Measurements from ENCODE around the gene MAST3.
A peak's percentile ranks its signal among the peaks of the same experiment; 100 is the strongest.
"Not testable (repeated sequence)": the region's sequence is repeated elsewhere in the genome, so short reads cannot be mapped to it uniquely, and the experiment has no call there.

The MAST3 gene

DNA sequence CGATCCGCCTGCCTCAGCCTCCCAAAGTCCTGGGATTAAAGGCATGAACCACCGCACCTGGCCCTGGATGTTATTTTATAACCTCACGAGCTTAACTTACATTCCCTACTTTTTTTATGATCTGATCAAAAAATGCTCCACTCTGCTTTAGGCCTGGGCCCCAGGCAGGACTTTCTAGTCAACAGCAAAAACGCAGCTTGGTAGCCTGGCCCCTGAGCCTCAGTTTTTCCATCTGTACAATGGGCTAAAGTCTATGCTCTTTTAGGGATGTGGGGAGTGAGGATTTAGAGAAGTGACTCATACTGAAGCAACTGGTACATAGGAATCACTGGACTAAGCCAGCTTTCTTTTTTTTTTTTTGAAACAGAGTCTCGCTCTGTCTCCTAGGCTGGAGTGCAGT, 43.5 kb downstream of the MAST3 start:
- DNase-seq, result no peak

DNA sequence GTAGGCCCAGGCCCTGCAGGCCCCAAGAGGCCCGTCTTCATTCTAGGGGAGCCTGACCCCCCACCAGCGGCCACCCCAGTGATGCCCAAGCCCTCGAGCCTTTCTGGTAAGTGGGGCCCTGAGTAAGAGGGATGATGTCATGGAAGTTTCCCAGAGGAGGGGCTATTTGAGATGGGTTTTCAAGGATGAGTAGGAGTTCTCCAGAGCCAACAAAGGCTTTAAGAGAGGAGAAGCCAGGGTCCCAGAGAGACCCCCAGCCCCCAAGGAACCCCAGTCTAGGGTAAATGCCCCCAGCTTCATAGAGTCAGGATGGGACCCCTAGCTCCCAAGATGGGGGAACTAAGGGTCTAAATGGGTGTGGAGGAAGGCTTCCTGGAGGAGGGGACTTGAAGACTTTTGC, 46.3 kb downstream of the MAST3 start:
- no peak for DNase-seq

DNA sequence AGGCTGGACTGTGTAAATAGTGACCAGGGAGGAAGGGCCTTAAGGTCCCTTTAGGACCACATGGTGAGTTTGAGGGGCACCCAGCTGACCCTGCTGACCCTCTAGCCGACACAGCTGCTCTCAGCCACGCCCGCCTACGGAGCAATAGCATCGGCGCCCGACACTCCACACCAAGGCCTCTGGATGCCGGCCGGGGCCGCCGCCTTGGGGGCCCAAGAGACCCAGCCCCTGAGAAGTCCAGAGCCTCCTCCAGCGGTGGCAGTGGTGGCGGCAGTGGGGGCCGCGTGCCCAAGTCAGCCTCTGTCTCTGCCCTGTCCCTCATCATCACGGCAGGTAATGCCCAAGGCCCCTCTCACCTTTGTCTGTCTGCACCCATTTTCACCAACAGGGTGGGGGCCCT, 46.8 kb downstream of the MAST3 start:
- no peak for DNase-seq

DNA sequence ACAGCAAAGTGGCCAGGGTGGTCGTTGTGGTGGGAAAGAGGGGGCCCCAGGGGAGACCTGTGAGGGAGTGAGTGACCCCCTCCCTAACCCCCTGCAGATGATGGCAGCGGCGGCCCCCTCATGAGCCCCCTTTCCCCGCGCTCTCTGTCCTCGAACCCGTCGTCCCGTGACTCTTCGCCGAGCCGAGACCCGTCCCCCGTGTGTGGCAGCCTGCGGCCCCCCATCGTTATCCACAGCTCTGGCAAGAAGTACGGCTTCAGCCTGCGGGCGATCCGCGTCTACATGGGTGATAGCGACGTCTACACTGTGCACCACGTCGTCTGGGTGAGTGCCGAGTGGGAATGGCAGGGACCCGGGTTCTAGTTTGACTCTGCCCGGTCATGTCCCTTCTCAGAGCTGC, 47.3 kb downstream of the MAST3 start:
- no peak for DNase-seq

DNA sequence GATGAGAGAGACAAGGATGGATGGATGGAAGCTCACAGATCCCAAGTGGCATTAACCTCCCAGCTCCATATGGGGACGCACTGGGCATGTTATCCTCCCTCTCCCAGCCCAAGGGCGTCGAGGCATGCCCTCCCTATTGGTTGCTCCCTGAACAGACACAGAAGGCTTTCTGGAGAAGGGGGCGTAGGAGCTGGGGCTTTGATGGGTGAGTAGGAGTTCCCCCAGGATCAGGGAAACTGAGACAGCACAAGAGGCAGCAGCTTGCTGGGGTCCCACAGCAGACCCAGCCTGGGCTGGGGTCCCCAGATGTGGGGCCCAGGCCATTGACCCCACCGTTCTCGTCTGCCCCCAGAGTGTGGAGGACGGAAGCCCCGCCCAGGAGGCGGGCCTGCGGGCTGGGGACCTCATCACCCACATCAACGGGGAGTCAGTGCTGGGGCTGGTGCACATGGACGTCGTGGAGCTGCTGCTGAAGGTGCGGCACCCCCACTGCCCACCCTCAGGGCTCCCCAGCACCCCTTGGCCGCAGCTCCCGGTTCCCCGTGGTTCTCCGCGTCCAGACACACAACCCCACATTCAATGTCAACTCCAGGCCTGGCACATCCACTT, 47.9 kb downstream of the MAST3 start:
- DNase-seq, result no peak

DNA sequence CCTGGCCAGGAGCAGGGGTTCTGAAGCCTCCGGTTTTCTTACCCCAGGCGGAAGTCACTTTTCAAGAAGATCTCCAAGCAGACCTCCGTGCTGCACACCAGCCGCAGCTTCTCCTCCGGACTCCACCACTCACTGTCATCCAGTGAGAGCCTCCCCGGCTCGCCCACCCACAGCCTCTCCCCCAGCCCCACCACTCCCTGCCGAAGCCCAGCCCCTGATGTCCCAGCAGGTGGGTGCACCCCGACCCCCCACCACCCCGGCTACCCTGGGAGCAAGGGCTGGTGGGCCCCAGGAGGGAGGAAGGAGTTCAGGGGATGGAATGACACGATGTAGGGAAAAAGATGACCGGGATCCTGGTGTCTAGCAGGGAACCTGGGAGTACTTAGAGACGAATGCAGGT, 49.8 kb downstream of the MAST3 start:
- DNase-seq, result no peak

DNA sequence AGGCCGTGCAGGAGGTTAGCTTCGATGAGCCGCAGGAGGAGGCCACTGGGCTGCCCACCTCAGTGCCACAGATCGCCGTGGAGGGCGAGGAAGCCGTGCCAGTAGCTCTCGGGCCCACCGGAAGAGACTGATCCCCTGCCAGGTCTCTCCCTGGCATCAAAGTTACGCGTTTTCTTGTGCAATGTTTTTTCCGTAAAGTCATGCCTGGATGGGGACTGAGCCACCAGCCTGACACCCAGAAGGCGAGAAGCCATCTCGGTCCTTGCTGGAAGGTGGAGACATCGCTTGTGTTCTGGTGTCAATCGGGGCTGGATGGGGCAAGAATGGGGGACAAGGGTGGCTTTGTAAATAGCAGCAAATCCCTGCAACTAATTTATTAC, 52.0 kb downstream of the MAST3 start:
- no peak for DNase-seq

DNA sequence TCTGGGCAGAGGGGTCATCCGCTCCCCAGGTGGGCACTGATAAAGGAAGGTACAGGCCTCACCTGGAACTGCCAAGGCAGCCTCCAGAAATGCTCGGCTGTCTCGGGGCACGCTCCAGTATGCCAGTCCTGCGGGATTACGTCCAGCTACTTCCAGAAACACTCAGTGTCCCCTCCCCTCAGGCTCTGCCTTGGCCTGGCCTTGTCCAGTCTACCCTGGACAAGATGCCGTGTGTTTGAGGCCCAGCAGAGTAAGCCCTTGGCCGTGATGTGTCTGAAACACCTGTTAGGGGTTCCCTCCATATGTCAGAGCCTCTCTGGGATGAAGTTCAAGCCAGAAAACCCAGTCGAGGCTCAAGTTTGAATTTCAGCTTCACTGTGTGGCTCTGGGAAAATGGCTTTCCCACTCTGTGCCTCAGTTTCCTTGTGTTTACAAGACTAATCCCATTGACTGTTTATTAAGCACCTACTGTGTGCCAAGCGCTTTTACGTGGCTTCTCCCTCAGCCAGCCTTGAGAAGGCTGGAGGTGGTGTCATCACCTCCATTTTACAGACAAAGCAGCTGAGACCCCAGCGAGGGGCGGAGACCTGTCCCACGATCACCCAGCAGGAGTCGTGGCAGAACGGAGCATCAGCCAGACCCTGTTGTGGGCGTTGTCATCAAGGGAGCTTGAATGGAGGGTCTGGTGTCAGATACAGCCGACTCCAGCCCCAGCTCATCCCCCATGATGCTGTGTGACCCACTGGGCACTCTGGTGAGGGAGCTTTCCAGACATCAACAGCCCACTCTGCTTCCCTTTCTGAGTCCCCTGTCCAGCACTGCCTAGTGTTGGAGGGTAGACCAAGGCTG, 53.4 kb downstream of the MAST3 start:
- no peak for DNase-seq

DNA sequence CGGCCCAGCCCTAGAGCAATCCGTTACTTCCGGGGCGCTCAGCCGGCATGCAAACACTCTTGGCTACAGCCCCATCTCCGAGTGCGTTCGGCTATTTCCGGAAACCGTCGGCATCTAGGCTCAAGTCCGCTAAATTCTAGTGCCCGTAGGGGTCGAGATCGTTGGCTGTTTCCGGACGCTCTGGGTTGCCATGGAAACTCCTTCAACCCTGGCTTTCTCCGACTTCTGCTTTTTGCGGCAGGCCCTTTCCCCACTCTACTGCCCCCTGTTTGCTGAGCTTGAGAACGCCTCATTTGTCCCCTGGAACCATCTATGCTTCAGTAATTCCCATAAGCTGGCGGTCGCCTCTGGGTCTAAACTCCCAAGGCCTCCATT, 54.9 kb downstream of the MAST3 start:
- DNase-seq, result peak; percentile 93 to 94

DNA sequence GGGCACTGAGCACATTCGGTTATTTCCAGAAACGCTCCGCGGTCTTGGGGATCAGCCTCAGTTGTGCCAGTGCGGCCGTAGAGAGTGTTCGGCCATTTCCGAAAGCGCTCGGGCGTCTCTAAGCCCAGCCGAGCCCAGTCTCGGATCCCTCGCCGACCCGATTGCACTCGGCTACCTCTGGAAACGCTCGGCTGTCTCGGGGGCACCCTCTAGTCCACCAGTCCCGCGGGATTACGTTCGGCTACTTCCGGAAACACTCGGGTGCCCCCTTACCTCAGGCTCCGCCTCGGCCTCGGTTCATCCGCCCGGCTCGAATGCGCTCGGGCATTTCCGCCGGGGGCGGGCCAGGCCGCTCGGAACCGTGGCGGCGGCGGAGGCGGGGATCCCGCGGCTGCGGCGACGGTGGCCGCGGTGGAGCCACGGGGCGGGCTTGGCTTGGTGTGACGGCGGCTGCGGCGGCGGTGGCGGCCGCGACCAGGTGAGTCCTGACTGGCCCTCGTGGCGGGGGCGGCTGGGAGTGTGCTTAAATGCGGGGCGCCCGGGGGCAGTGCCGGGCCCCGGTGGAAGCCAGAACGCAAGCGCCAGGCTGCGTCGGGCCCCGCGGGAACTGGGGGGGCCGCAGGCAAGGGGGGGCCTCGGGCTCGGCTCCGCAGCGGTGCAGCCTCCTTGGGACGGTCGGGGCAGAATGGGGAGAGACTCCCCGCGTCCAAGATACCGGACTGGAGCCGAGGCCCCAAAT, 55.4 kb downstream of the MAST3 start, which contains the start of gene PIK3R2:
PIK3R2 (plus strand) TSS at position 347 of the 739 bp plus-strand sequence. CDS start 2,717 bp downstream, outside the sequence.
- peak; percentile 99 for DNase-seq

DNA sequence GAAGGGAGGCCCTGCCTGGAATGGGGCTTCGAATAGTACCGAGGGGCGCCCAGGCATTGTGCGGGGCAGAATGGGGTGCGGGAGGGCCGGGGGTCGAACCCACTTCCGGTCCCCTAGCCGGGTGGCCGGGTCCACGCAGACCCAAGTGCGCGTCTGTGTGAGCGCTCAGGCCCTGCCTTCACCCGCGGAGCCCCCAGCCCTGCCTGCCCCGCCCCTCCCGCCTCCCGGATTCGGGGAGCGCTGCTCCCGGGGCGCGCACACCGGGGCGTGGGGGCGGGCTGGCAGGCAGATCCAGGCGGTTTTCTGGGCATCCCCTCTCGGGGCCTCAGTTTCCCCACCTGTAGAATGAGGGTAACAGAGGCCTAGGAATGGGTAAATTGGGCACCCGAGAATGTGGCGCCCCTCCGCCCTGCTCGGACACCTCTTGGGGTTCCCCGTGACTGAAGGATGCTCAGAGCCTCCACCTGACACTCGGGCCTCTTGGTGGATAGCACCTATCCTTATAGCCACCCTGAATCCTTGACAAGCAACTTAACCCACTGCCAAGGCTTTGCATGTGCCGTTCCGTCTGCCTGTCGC, 56.1 kb downstream of the MAST3 start:
- no peak for DNase-seq

DNA sequence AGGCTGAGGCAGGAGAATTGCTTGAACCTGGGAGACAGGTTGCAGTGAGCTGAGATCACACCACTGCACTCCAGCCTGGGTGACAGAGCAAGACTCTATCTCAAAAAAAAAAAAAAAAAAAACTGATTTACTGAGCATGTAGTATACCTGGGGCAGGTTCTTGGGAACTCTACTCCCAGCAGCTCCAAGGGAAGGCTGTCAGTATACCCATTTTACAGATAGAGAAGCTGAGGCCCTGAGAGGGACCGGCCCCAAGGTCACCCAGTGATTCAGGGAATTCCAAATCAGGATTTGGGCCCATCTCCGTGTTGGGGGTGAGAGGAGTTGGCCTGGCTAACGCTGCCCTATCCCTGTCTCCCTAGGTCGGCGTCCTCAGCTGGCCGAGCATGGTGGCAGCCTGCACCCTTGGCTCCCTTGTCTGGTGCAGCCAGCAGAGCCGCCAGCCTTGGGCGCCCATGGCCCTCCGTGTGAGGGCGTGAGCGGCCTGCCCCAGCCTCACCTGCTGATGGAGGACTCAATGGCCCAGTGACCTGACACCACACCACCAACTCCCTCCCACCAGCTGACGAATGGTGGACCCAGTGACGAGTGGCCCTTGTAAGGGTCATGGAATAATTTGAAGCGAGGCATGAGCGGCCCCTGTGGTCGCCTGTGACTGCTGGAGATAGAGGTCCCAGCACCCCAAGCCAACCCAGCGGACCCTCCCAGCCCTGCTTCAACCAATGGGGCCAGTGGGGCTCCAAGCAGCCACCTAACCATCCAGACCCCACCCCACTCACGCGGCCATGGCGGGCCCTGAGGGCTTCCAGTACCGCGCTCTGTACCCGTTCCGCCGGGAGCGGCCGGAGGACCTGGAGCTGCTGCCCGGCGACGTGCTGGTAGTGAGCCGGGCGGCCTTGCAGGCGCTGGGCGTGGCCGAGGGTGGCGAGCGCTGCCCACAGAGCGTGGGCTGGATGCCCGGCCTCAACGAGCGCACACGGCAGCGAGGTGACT, 57.8 kb downstream of the MAST3 start:
- no peak for DNase-seq

DNA sequence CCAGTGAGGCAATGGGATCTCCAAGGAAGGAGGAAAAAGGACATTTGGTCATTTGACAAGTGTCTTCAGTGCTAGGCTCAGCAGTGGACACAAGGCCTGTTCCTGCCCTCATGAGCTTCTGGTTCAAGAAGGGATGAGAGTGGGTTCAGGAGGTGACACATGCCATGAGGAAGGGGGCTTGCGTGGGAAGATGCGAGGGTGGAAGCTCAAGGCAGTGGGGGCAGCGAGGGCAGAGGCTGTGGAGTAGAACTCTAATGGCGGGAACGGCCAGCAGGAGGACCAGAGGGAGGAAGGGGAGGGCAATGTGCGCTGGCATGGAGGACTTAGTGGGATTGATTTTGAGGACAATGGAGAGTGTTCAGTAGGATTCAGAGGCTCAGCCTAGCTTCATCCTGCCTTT, 58.7 kb downstream of the MAST3 start:
- DNase-seq, result no peak

DNA sequence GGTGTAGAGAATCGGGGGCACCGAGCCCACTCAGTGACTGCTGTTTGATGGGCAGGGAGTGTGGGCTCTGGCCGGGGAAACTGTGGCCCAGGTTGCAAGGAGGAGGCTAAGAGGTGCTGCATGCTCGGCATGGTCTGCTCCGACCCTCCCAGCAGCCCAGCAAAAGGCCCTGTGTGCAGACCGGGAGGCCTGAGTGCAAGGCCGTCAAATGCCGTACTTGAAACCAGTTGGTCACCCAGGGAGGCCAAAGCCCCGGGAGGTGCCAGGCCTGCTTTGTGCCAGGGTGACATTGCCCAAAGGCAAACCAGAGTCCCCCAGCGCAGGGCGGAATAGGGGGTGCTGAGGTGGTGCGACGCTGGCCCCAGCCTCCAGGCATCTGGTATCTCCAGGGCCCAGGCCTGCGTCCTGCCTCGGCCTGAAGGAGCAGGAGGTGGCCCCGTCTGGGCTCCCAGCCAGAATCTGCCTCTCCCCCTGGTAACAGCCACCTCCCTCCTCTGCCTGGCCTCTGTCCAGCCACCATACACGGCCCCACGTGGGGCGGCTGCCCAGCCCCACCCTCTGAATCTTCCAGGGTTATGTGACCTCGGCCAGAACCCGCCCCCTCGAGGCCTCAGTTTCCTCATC, 59.4 kb downstream of the MAST3 start:
- no peak for DNase-seq

DNA sequence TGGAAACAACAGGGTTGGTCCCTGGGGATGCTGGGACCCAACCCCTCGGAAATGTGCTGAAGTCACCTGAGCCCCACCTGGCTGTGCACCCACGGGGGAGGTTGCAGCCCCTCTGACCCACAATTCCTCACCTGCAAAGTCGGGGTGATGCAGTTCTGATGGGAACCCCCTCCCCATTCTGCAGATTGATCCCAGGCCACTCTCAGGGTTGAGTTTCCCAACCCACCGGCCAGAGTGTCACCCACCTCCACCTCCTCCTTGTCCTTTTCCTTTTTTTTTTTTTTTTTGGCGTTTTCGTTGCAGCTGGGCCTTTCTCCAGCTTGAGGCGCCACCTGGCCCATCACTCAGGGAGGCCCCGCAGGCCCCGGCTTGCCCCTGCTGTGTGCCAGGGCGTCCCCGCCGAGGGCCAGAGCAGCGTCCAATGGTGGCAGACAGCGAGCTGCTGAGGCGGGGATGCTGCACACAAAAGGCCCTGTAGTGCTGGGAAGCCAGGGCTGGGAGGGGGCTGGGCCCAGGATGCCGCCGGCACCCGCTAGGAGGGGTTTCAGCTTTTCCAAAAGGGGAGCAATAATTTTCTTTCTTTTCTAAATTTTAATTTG, 60.0 kb downstream of the MAST3 start:
- no peak for DNase-seq

DNA sequence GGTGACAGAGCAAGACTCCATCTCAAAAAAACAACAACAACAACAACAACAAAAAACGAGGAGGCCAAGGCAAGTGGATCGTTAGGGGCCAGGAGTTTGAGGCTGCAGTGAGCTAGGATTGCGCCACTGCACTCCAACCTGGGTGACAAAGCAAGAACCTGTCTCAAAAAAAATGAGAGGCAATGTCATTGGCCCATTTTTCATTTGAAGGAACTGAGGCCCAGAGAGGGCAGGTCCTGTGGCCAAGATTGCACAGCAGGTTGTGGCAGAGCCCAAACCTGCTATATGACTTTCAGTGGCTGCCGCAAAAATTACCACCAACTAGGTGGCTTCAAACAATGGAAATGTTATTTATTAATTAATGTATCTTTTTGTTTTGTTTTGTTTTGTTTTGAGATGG, 60.9 kb downstream of the MAST3 start:
- DNase-seq, result no peak

DNA sequence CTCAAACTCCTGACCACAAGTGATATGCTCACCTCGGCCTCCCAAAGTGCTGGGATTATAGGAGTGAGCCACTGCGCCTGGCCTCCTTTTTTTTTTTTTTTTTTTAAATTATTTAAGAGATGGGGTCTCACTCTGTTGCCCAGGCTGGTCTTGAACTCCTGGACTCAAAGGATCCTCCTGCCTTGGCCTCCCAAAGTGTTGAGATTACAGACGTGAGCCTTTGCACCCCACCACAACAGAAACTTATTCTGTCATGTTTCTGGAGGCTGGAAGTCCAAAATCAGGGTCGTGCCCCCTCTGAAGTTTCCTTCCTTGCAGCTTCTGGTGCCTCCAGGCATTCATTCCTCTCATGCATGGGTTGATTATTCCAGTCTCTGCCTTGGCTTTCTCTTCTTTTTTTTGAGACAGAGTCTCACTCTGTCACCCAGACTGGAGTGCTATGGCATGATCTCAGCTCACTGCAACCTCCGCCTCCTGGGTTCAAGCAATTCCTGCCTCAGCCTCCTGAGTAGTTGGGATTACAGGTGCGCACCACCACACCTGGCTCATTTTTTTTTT, 61.6 kb downstream of the MAST3 start:
- DNase-seq, result not testable (repeated sequence)

DNA sequence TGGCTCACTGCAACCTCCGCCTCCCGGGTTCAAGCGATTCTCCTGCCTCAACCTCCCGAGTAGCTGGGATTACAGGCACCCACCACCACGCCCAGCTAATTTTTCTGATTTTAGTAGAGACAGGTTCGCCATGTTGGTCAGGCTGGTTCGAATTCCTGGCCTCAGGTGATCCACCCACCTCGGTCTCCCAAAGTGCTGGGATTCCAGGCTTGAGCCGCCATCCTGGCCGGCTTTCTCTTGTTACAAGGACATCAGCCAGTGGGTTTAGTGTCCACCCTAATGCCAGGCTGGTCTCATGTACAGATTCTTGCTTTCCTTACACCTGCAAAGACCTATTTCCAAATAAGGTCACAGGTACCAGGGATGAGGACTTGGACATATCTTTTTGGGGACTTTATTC, 62.2 kb downstream of the MAST3 start:
- no peak for DNase-seq

DNA sequence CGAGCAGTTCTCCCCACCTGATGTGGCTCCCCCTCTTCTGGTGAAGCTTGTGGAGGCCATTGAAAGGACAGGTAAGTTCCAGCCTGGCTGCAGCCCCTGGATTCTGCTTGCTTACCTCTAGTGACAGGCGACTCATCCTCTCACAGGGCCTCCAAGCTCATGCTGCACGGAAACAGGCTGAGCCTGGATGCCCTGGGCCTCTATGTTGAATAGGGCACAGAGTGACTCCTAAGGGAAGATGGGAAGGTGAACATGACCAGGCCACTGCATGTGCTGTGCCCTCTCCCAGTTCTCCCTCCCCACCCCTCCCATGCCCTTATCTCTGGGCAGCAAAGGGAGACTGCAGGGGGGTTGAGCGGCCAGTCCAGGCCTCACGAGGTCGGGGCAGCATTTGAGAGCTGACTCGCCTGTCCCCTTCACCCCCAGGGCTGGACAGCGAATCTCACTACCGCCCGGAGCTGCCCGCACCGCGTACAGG, 63.0 kb downstream of the MAST3 start:
- DNase-seq, result no peak

DNA sequence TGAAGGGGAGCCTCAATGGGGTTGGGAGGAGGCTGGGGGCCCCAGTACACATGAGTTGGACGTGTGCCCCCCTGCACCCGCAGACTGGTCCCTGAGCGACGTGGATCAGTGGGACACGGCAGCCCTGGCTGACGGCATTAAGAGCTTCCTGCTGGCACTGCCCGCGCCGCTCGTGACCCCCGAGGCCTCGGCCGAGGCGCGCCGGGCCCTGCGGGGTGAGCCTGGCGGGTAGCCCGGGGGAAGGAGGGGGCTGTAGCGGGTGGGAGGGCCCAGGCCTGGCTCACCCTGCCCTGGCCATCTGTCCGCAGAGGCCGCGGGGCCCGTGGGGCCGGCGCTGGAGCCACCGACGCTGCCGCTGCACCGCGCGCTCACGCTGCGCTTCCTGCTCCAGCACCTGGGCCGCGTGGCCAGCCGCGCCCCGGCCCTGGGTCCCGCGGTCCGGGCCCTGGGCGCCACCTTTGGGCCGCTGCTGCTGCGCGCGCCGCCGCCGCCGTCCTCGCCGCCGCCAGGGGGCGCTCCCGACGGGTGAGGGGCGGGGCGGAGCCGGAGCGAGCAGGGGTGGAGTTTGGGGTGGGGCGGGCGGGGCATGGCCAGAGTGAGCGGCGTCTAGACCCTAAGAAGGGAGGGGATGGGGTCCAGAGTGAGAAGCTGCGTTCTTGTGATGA, 63.5 kb downstream of the MAST3 start:
- peak; percentile 67 to 68 for DNase-seq
